Measurements from ENCODE around the gene IER5L.
A peak's percentile ranks its signal among the peaks of the same experiment; 100 is the strongest.

The IER5L gene

DNA sequence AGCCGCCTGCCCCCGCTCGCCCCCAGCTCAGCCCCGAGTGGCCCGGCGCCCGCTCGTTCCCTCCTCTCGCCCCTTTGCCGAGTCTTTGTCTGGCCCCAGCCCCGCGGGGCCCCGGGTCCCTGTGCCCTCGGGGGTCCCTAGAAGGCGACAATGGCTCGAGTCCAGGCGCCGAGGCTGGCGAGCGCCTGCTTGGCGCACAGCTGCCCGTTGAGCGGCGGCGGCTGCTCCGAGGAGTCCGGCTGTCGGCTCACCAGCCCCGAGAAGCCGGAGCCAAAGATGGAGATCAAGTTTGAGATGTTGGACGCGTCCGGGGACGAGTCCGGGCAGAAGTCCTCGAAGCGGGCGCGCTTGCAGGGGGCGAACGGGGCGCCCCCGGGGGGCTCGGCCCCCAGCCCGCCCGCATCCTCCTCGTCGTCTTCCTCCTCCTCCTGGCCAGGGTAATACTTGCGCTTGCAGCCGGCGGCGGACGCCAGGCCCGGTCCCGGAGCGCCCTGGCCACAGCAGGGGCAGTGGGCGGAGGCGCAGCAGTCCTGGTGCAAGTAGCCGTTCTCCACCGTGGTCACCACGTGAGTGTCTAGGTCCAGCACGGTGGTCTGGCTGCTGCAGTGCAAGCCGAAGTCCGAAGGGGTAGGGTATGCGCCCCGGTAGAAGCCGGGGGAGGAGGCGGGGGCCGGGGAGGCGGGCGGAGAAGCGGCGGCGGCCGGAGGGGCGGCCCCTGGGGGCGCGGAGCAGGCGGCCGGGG is 1.2 kb downstream of the IER5L start:
- ATAC-seq = no peak

DNA sequence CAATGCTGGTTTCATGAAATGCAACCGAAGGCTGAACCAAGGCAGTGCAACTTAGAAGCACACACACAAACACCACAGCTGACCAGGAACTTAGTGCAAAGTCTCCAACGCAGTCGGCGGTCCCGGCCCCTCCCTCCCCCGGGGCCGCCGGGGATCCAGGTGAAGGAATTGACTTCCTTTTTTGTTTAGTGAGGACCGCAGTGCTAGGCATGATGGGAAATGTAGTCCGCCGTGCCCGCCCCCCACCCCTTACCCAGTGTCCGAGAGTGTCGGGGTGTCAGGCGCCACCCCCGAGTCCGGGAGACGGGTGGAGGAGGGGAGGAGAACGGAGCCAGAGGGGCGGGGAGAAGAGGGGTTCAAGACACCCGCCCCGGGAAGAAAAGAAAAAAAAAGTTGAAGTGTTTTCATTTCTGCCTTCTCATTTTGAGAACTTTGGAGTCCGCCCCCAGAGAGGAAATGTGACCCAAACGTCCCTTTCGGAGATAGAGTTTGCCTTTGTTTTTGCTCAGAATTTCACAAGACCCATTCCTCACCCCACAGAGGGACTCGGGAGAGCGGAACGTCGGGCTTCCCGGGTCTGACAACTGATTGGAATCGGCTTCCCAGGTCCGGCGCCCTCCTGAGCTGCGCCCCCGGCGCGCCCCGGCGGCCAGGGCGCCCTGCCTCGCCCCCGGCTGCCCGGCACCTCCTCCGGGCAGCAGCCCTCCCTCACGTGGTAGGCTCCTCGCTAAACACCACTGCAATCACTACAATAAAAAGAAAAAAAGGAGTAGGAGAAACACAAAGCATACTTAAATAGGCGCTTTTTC is 2.0 kb downstream of the IER5L start:
- TF ChIP-seq PATZ1 (CRISPR knock-in tag; IDR thresholded peaks at IDR 0.05; ENCODE audit: borderline replicate concordance) (peak; percentile 73), ZFP3 (CRISPR knock-in tag; IDR thresholded peaks at IDR 0.05) (no peak)
- ATAC-seq = peak; percentile 18

More for the DNA sequence above, 1.2 kb downstream of the IER5L start:
- TF ChIP-seq ARNTL (CRISPR knock-in tag; IDR thresholded peaks at IDR 0.05; ENCODE audit: borderline replicate concordance, low read depth) (no peak), TOX (CRISPR knock-in tag; IDR thresholded peaks at IDR 0.05; ENCODE audit: borderline replicate concordance) (no peak), ZFP3 (CRISPR knock-in tag; IDR thresholded peaks at IDR 0.05) (no peak), ESRRG (CRISPR knock-in tag; IDR thresholded peaks at IDR 0.05) (no peak), ZNF565 (CRISPR knock-in tag; conservative IDR thresholded peaks at IDR 0.05; ENCODE audit: low read depth) (no peak), TCF4 (CRISPR knock-in tag; IDR thresholded peaks at IDR 0.05; ENCODE audit: borderline replicate concordance) (no peak), SNAI2 (CRISPR knock-in tag; IDR thresholded peaks at IDR 0.05) (no peak), ZNF70 (CRISPR knock-in tag; IDR thresholded peaks at IDR 0.05) (no peak), GLIS3 (CRISPR knock-in tag; IDR thresholded peaks at IDR 0.05) (no peak), ISL1 (CRISPR knock-in tag; IDR thresholded peaks at IDR 0.05) (no peak), ZFP30 (CRISPR knock-in tag; IDR thresholded peaks at IDR 0.05) (no peak), RARB (CRISPR knock-in tag; IDR thresholded peaks at IDR 0.05) (no peak), PATZ1 (CRISPR knock-in tag; IDR thresholded peaks at IDR 0.05; ENCODE audit: borderline replicate concordance) (no peak), CSDC2 (CRISPR knock-in tag; IDR thresholded peaks at IDR 0.05) (no peak), CSRNP3 (CRISPR knock-in tag; IDR thresholded peaks at IDR 0.05) (no peak), BACH2 (CRISPR knock-in tag; IDR thresholded peaks at IDR 0.05; ENCODE audit: borderline replicate concordance) (no peak), ZNF8 (CRISPR knock-in tag; IDR thresholded peaks at IDR 0.05) (no peak), CREB5 (CRISPR knock-in tag; IDR thresholded peaks at IDR 0.05; ENCODE audit: low read depth) (no peak)
- TF ChIP-seq, protein P1, sequence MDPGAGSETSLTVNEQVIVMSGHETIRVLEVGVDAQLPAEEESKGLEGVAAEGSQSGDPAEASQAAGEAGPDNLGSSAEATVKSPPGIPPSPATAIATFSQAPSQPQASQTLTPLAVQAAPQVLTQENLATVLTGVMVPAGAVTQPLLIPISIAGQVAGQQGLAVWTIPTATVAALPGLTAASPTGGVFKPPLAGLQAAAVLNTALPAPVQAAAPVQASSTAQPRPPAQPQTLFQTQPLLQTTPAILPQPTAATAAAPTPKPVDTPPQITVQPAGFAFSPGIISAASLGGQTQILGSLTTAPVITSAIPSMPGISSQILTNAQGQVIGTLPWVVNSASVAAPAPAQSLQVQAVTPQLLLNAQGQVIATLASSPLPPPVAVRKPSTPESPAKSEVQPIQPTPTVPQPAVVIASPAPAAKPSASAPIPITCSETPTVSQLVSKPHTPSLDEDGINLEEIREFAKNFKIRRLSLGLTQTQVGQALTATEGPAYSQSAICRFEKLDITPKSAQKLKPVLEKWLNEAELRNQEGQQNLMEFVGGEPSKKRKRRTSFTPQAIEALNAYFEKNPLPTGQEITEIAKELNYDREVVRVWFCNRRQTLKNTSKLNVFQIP (CRISPR knock-in tag; IDR thresholded peaks at IDR 0.05; ENCODE audit: borderline replicate concordance, low read depth) = no peak
- TF ChIP-seq, protein P2, sequence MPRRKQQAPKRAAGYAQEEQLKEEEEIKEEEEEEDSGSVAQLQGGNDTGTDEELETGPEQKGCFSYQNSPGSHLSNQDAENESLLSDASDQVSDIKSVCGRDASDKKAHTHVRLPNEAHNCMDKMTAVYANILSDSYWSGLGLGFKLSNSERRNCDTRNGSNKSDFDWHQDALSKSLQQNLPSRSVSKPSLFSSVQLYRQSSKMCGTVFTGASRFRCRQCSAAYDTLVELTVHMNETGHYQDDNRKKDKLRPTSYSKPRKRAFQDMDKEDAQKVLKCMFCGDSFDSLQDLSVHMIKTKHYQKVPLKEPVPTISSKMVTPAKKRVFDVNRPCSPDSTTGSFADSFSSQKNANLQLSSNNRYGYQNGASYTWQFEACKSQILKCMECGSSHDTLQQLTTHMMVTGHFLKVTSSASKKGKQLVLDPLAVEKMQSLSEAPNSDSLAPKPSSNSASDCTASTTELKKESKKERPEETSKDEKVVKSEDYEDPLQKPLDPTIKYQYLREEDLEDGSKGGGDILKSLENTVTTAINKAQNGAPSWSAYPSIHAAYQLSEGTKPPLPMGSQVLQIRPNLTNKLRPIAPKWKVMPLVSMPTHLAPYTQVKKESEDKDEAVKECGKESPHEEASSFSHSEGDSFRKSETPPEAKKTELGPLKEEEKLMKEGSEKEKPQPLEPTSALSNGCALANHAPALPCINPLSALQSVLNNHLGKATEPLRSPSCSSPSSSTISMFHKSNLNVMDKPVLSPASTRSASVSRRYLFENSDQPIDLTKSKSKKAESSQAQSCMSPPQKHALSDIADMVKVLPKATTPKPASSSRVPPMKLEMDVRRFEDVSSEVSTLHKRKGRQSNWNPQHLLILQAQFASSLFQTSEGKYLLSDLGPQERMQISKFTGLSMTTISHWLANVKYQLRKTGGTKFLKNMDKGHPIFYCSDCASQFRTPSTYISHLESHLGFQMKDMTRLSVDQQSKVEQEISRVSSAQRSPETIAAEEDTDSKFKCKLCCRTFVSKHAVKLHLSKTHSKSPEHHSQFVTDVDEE (CRISPR knock-in tag; IDR thresholded peaks at IDR 0.05) = no peak
